BLaER1 treated with 17β-estradiol and CSF1 and Interleukin-3, amounts not matched to agents 10 nM and 100 nM (cell line): ENCODE data around the gene ULK2.
A peak's percentile ranks its signal among the peaks of the same experiment; 100 is the strongest.

Source experiments
- H3K27ac ChIP-seq, 11 experiments: shearing (Covaris generic); formaldehyde crosslinking; 2 replicates each; pipeline ENCODE4 v1.8.1; 2022
- H3K27me3 ChIP-seq, 11 experiments: shearing (Covaris generic); formaldehyde crosslinking; 2 replicates each; pipeline ENCODE4 v1.8.1; 2022
- H3K36me3 ChIP-seq, 11 experiments: shearing (Covaris generic); formaldehyde crosslinking; 2 replicates each; pipeline ENCODE4 v1.8.1; 2022
- H3K4me1 ChIP-seq, 10 experiments: shearing (Covaris generic); formaldehyde crosslinking; 2 replicates each; pipeline ENCODE4 v1.8.1; 2022
- H3K4me2 ChIP-seq, 11 experiments: shearing (Covaris generic); formaldehyde crosslinking; 2 replicates each; pipeline ENCODE4 v1.8.1; 2022
- H3K4me3 ChIP-seq, 10 experiments: shearing (Covaris generic); formaldehyde crosslinking; 2 replicates each; pipeline ENCODE4 v1.8.1; 2022
- H3K9ac ChIP-seq, 11 experiments: shearing (Covaris generic); formaldehyde crosslinking; 2 replicates each; pipeline ENCODE4 v1.8.1; 2022
- H3K9me3 ChIP-seq, 11 experiments: shearing (Covaris generic); formaldehyde crosslinking; replicated peaks in 1 of 11; 2 replicates each; pipeline ENCODE4 v1.8.1; 2022
- H4K20me1 ChIP-seq, 11 experiments: shearing (Covaris generic); formaldehyde crosslinking; 2 replicates each; pipeline ENCODE4 v1.8.1; 2022
- Cebpa-rat ChIP-seq, 11 experiments: shearing (Covaris generic); IDR thresholded peaks; 2 replicates each; pipeline ENCODE4 v1.8.1; 2022

Gene ULK2

DNA sequence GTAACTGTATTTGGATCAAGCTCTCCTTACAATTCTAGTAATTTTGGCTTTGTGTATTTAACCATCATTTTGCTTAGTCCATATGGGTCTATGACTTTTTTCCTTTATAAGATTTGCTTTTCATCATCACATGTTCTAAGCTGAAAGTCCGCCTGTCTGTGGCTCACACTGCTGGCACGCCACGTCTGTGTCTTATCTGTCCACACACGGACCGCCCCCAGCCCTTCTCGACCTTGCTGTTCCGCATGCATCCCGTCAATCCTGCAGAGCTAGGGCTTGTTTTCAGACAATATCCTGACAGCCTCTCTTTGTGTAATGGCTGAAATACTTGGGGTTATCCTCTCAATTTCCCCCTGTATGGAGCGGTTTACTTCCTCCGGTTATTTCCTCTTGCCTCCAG is 111.2 kb downstream of the ULK2 start:
- Histone ChIP-seq H3K4me3 (no peak overlapping the region), H3K27ac (no peak overlapping the region), H3K4me1 (peaks cover 0 to 27% (median 10%) of the 10 kb centered on the region in 10 experiments; a peak in 11 of 20 replicates), H3K36me3 (no peaks in the 10 kb centered on the region), H4K20me1 (no peaks in the 10 kb centered on the region; a peak in 1 of 22 replicates), H3K9ac (no peak overlapping the region), H3K9me3 (no peaks in the 10 kb centered on the region), H3K4me2 (no peak overlapping the region), H3K27me3 (no peaks in the 10 kb centered on the region)
- no peak for TF ChIP-seq Cebpa-rat (IDR thresholded peaks at IDR 0.05)

DNA sequence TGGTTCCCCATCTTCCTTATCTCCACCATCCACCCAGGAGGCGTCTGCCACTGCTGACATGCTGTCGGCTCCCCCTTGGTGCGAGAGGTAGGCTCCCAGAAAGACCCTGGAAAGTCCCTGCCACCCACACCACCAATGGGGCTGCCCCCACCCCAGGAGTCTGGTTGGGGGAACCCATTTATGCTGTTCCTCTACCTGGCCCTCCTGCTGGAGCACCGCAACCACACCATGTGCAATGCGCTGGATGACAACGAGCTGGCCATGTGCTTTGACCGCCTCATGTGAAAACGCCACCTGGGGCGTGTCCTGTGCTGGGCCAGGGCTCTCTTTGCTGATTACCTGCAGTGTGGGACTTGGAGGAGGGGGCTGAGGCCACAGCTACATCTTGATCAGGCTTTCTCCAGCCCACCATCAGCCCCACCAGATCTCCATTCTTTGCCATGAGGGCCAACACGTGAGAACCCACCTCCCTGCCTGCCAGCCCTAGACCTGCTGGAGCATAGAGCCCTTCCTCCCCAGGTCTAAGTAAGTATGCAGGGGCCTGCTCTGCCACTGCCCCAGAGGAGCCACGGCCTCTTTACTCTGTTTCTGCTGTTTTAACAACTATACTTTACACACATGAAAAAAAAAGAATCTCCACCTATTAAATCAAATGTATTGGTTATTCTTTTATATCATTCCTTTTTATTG is 111.8 kb downstream of the ULK2 start:
- H3K9me3 ChIP-seq = no peaks in the 10 kb centered on the region
- no peak overlapping the region for H3K4me3 ChIP-seq
- no peaks in the 10 kb centered on the region for H3K36me3 ChIP-seq
- H3K4me2 ChIP-seq = no peak overlapping the region
- H4K20me1 ChIP-seq = no peaks in the 10 kb centered on the region; a peak in 1 of 22 replicates
- H3K4me1 ChIP-seq = peaks cover 0 to 24% (median 10%) of the 10 kb centered on the region in 10 experiments; a peak in 11 of 20 replicates
- H3K27me3 ChIP-seq = no peaks in the 10 kb centered on the region
- no peak overlapping the region for H3K27ac ChIP-seq
- H3K9ac ChIP-seq = no peak overlapping the region
- TF ChIP-seq Cebpa-rat (IDR thresholded peaks at IDR 0.05) = no peak

DNA sequence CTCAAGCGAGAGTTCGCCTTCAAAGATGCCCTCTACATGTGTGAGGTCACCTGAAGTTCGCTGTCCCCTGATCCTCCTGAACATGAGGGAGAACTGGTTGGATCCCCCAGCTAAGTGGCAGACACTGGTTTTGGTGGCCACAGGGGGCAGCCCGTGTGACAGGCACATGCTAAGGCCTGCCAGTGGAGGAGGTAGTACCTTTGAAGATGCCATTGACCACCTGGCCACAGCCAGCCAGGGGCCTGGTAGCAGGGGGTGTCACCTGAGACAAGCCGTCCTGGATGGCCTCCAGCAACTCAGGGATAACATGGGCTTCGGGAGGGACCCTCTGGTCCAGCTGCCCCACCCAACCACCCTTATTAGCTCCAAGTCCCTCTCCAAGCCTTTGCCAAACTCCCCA is 112.3 kb downstream of the ULK2 start:
- no peak overlapping the region for H3K4me2 ChIP-seq
- TF ChIP-seq Cebpa-rat (IDR thresholded peaks at IDR 0.05) = no peak

DNA sequence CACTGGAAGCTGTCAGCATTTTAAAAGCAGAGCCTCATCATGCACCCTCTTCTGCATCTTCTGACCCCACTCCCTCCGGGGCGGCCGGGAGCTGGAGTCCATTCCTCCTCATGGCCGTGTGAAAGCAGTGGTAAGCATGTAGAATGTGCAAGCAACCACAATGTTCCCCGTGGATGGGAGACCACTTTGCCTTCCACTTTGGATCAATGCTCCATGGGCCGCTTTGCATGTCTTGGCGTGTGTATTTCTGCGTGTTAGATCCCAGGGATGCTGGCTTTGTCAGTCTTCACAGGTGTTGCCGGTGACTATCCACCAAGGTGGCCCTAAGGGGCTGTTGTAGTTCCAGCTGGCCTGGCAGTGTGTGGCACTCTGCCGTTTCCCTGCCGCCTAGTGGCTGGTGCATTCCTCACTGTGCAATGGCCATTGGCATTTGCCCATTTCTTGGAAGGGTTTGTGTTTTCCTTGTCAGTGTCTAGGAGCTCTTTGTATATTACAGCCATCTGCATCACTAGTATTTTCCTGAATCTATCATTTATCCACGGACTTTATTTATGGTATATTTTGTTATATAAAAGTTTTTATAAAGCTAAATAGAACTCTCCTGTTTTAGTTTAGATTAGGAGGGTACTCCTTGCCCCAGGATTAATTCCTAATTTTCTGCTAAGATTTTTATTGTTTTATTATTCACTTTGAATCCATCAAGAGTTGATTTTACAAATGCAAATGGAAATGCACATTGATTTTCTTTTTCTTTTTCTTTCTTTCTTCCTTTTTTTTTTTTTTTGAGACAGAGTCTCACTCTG is 113.9 kb downstream of the ULK2 start:
- Histone ChIP-seq H3K4me1 (peaks cover 0 to 23% (median 10%) of the 10 kb centered on the region in 10 experiments; a peak in 11 of 20 replicates), H3K9me3 (no peaks in the 10 kb centered on the region), H3K9ac (no peak overlapping the region), H3K27ac (peak overlapping the region in 4 of 11 experiments; percentile 48 to 73 (median 63); a peak in 4 of 22 replicates), H3K4me2 (peak overlapping the region in 3 of 11 experiments; percentile 43 to 73 (median 73); a peak in 5 of 22 replicates), H3K27me3 (no peaks in the 10 kb centered on the region), H4K20me1 (no peaks in the 10 kb centered on the region; a peak in 1 of 22 replicates), H3K36me3 (no peaks in the 10 kb centered on the region), H3K4me3 (no peak overlapping the region)
- no peak for TF ChIP-seq Cebpa-rat (IDR thresholded peaks at IDR 0.05)

More for the DNA sequence above, 112.3 kb downstream of the ULK2 start:
- H3K36me3 ChIP-seq = no peaks in the 10 kb centered on the region
- H3K4me1 ChIP-seq = peaks cover 0 to 23% (median 10%) of the 10 kb centered on the region in 10 experiments; a peak in 11 of 20 replicates
- H3K27ac ChIP-seq = no peak overlapping the region
- no peaks in the 10 kb centered on the region for H3K9me3 ChIP-seq
- H3K27me3 ChIP-seq = no peaks in the 10 kb centered on the region
- no peaks in the 10 kb centered on the region; a peak in 1 of 22 replicates for H4K20me1 ChIP-seq
- no peak overlapping the region for H3K9ac ChIP-seq
- no peak overlapping the region for H3K4me3 ChIP-seq

DNA sequence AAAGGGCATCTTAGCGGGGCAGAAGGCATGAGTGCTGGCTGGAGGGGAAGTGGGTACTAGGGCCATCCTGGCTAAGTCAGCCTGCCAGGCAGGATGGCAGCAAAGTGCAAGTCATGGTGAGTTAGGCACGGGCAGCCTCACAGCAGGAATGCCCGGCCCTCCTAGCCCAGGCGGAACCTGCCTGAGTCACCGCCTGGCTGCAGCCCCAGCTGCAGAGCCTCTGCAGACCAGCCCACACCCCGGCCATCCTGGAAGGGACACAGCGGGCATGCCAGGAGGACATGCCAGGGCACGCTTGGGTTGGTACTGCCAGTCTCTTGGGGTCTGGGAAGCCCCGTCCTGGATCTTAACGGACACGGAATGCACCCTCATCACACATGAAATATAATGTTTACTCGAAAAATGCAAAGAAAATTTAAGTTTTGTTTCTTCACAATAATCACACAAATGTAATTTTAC is 114.7 kb downstream of the ULK2 start:
- H3K4me2 ChIP-seq = peak overlapping the region in 6 of 11 experiments; percentile 23 to 73 (median 56); a peak in 11 of 22 replicates

DNA sequence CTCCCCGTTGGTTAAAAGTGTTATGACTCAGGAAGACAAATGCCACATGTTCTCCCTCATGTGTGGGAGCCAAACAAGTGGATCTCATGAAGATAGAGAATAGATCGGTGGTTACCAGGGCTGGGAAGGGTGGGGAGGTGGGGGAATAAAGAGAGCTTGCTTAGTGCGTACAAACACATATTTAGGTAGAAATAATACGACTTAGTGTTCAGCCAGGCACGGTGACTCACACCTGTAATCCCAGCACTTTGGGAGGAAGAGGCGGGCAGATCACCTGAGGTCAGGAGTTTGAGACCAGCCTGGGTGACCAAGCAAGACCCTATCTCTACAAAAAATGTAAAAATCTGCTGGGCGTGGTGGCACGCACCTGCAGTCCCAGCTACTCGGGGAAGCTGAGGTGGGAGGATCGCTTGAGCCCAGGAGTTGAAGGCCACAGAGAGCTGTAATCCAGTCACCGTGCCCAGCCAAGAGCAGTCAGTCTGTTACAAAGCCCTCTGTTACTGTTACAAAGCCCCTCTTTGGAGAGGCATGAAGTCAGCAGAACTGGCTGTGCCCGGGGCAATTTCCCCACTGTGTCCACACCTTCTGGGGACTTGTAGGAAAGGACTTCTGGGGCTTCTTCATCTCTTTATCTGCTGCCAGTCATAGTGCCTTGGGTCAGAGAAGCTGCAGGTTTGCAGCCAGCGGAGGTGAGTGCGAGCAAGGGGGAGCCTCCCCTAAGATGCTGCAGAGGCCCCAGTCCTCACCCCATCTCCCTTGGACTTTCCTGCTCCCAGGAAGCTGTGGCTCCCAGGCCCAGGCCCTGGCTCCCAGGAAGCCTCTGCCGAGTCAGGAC is 115.3 kb downstream of the ULK2 start:
- peak overlapping the region in 7 of 11 experiments; percentile 25 to 73 (median 48); a peak in 10 of 22 replicates for H3K27ac ChIP-seq

More for the DNA sequence above, 114.7 kb downstream of the ULK2 start:
- Histone ChIP-seq H4K20me1 (no peaks in the 10 kb centered on the region; a peak in 1 of 22 replicates), H3K4me1 (peaks cover 0 to 23% (median 10%) of the 10 kb centered on the region in 10 experiments; a peak in 11 of 20 replicates), H3K27me3 (no peaks in the 10 kb centered on the region), H3K4me3 (no peak overlapping the region), H3K27ac (peak overlapping the region in 7 of 11 experiments; percentile 25 to 73 (median 48); a peak in 10 of 22 replicates), H3K36me3 (no peaks in the 10 kb centered on the region), H3K9me3 (no peaks in the 10 kb centered on the region), H3K9ac (peak overlapping the region in 2 of 11 experiments; percentile 5 to 50; a peak in 3 of 22 replicates)
- TF ChIP-seq Cebpa-rat (IDR thresholded peaks at IDR 0.05) = no peak

DNA sequence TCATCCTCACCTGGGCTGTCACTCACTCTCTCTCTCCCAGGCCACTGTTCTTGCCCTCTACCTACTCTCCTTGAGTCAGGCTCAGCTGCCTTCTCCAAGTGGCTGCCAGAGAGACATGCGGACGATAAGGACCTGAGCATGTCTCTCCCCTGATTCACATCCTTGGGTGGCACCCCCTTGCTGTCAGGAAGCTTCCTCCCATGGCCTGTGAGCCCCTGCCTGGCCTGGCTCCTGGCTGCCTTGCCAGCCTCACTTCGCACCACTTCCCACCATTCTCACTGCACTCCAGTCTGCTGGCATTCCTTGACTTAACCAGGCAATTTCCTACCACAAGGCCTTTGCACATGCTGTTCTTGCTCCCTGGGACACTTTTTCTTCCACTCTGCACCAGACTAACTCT is 116.9 kb downstream of the ULK2 start:
- no peak for TF ChIP-seq Cebpa-rat (IDR thresholded peaks at IDR 0.05)
- Histone ChIP-seq H3K4me3 (no peak overlapping the region), H3K9ac (no peak overlapping the region), H3K27me3 (no peaks in the 10 kb centered on the region), H3K4me2 (no peak overlapping the region), H4K20me1 (no peaks in the 10 kb centered on the region; a peak in 1 of 22 replicates), H3K36me3 (no peaks in the 10 kb centered on the region), H3K9me3 (no peaks in the 10 kb centered on the region), H3K4me1 (peaks cover 0 to 23% (median 10%) of the 10 kb centered on the region in 10 experiments; a peak in 11 of 20 replicates), H3K27ac (no peak overlapping the region)

More for the DNA sequence above, 115.3 kb downstream of the ULK2 start:
- Histone ChIP-seq H3K27me3 (no peaks in the 10 kb centered on the region), H3K36me3 (no peaks in the 10 kb centered on the region), H3K4me1 (peaks cover 0 to 23% (median 10%) of the 10 kb centered on the region in 10 experiments; a peak in 11 of 20 replicates), H3K9ac (peak overlapping the region in 2 of 11 experiments; percentile 5 to 50; a peak in 4 of 22 replicates), H3K4me2 (peak overlapping the region in 6 of 11 experiments; percentile 23 to 73 (median 56); a peak in 11 of 22 replicates), H3K4me3 (no peak overlapping the region), H3K9me3 (no peaks in the 10 kb centered on the region), H4K20me1 (no peaks in the 10 kb centered on the region; a peak in 1 of 22 replicates)
- no peak for TF ChIP-seq Cebpa-rat (IDR thresholded peaks at IDR 0.05)

DNA sequence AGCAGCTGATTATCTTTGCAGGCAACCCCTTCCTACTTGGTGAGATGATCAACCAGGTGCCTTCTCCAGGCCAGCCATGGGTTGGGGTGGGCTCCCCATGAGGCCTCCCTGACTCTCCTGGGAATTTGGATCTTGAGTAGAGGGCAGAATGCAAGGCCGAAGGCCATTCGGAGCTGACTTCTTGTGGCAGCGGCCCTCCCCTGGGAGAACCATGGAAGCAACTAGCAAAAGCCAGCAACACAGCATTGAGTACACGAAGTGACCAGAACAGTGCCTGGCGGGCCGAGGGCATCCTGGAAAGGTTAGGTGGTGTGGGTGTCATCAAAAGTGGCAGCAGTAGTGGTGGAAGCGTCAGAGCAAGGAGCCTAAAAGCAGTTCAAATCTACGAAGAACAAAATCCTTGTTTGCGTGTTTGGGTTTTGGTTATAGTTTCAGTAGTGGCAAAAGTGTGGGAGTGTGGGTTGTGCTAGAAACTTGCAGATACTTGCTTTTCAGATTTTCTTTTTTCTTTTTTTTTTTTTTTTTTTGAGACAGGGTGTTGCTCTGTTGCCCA is 117.6 kb downstream of the ULK2 start:
- Histone ChIP-seq H3K4me2 (no peak overlapping the region), H3K27ac (no peak overlapping the region)

More for the DNA sequence above, 117.6 kb downstream of the ULK2 start:
- Histone ChIP-seq H3K27me3 (no peaks in the 10 kb centered on the region; a peak in 1 of 22 replicates), H4K20me1 (no peaks in the 10 kb centered on the region; a peak in 1 of 22 replicates), H3K4me3 (no peak overlapping the region), H3K4me1 (peaks cover 0 to 27% (median 10%) of the 10 kb centered on the region in 10 experiments; a peak in 13 of 20 replicates), H3K9me3 (no peaks in the 10 kb centered on the region), H3K36me3 (no peaks in the 10 kb centered on the region), H3K9ac (no peak overlapping the region)
- no peak for TF ChIP-seq Cebpa-rat (IDR thresholded peaks at IDR 0.05)
